MM.1S (cell line): Measurements from ENCODE around the gene CBR3.

Source experiments
- CTCF ChIP-seq: fragments of 300-600 bp; sonication (generic); IDR thresholded peaks from 2 replicates; pipeline ENCODE4 v1.5.1; 2016; ENCODE audit warnings: antibody characterized with exemption, low read length, mixed read lengths
- EZH2phosphoT487 ChIP-seq: fragments of 300-600 bp; sonication (generic); IDR thresholded peaks from 2 replicates; pipeline ENCODE4 v1.6.1; 2018; ENCODE audit warnings: antibody characterized with exemption, low read length

DNA sequence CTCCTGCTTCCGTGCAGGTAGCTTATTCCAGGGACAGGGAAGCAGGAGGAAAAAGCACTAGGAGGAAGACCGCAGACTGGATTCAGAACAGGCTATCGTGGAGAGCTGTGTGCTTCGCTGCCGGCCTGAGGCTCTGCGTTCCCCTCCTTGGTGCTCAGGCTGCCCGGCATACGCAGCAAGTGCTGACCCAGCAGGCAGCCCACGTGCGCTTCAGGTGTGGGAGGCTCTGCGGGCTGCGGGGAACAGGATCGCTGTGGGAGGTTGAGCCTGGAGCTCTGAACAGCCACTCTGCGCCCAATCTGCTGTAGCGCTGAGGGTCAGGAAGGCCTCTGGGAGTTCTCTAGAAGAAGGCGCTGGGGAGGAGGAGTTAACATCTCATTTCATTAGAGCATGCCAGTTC lies 49.7 kb downstream of the CBR3 start:
- TF ChIP-seq CTCF (no peak), EZH2phosphoT487 (no peak)
